Neural progenitor cell (in vitro differentiated cells): ENCODE data around the gene SPTBN2.

Experiments
- EZH2 ChIP-seq: fragments of 200-600 bp; sonication (generic); IDR thresholded peaks from 2 replicates; pipeline ENCODE4 v1.6.1; 2017; ENCODE audit warnings: antibody characterized with exemption, mild to moderate bottlenecking, moderate library complexity
- EZH2phosphoT487 ChIP-seq: fragments of 200-600 bp; sonication (generic); IDR thresholded peaks from 2 replicates; pipeline ENCODE4 v1.6.1; 2017; ENCODE audit warnings: antibody characterized with exemption
- TF ChIP-seq, protein P1 (sequence below): fragments of 200-600 bp; sonication (generic); IDR thresholded peaks from 2 replicates; pipeline ENCODE4 v1.5.1; 2017; ENCODE audit warnings: antibody characterized with exemption, mild to moderate bottlenecking

DNA sequence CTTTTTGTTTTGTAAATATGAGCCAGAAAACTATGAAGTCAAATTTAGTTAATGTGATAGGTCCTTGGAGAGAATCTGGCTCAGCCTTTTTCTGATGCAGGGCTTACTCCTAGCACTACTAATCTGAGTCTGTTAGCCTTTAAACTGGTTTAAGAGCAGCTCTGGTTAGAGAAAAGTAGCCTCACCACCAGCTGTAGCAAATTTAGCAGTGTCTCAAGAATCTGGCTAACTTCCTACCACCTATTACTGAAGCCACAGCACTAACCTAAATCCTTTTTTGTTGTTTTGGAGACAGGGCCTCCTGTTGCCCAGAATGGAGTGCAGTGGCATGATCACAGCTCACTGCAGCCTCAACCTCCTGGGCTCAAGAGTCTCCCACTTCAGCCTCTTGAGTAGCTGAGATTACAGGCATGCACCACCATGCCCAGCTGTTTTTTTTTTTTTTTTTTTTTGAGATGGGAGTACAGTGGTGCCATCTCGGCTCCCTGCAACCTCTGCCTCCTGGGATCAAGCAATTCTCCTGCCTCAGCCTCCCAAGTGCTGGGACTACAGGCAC is 65.2 kb downstream of the SPTBN2 start:
- TF ChIP-seq, protein P1, sequence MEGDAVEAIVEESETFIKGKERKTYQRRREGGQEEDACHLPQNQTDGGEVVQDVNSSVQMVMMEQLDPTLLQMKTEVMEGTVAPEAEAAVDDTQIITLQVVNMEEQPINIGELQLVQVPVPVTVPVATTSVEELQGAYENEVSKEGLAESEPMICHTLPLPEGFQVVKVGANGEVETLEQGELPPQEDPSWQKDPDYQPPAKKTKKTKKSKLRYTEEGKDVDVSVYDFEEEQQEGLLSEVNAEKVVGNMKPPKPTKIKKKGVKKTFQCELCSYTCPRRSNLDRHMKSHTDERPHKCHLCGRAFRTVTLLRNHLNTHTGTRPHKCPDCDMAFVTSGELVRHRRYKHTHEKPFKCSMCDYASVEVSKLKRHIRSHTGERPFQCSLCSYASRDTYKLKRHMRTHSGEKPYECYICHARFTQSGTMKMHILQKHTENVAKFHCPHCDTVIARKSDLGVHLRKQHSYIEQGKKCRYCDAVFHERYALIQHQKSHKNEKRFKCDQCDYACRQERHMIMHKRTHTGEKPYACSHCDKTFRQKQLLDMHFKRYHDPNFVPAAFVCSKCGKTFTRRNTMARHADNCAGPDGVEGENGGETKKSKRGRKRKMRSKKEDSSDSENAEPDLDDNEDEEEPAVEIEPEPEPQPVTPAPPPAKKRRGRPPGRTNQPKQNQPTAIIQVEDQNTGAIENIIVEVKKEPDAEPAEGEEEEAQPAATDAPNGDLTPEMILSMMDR: no peak
- no peak for TF ChIP-seq EZH2
- TF ChIP-seq EZH2phosphoT487: no peak
